K562 (cell line): ENCODE data around the gene TMCO4. TPM values are rescaled to one million over a fixed set of nuclear protein-coding genes. Genes with fewer than 3 reads are reported as not detected.

Experiments used
- ATAC-seq: fragments of 200-7000 bp; cut with Tn5 transposase; 3 replicates; pipeline ENCODE4 v1.9.1; 2020; ENCODE audit warnings: moderate library complexity
- BruUV-seq: library from RNA; stranded (reverse); fragments of 400-500 nt; replicated peaks from 2 replicates; lab custom pipeline; 2021; lab: Mats Ljungman, UMichigan
- CTCF ChIA-PET: fragments of 300-600 bp; formaldehyde crosslinking; extraction: SDS; loops from one replicate; lab custom pipeline; 2021; ENCODE audit warnings: low intra/inter-chr PET ratio; lab: Yijun Ruan, JAX
- POLR2A ChIA-PET: fragments of 300-600, 350-650 bp; sonication (Branson Sonifier 250); formaldehyde crosslinking; extraction: SDS; loops from one replicate; lab custom pipeline; 2021; ENCODE audit warnings: antibody characterized with exemption, inconsistent platforms; lab: Yijun Ruan, JAX
- DNase-seq, 4 experiments: peaks; one replicate each; pipeline versions ENCODE4 v3.0.0 to v3.0.0-alpha.2; 2011 to 2018; ENCODE audit warnings: low spot score in 3 of 4, mixed read lengths in 3 of 4; ENCODE audit errors: extremely low read depth in 1 of 4
- FAIRE-seq: peaks from 2 replicates; lab custom pipeline; 2011; peaks lifted over from hg19 to GRCh38; lab: Jason Lieb, UNC
- H2AFZ ChIP-seq: 2 replicates; pipeline ENCODE4 v1.6.0; 2011; ENCODE audit warnings: low read depth, low read length, control low read depth, inconsistent platforms
- H3K27ac ChIP-seq: fragments of 200-600 bp; 3 replicates; pipeline ENCODE4 v1.8.0; 2011; ENCODE audit warnings: low read depth, mild to moderate bottlenecking, control low read depth, inconsistent platforms, low read length, moderate library complexity, mixed read lengths; ENCODE audit errors: extremely low read depth
- H3K27me3 ChIP-seq, 2 experiments: fragments of 300-600 bp in 1 of 2; 2 replicates in 1 of 2; 3 replicates in 1 of 2; pipeline versions ENCODE4 v1.6.0 to v1.8.0; 2011; ENCODE audit warnings: inconsistent platforms in 2 of 2, low read length in 2 of 2, mild to moderate bottlenecking in 1 of 2, mixed read lengths in 1 of 2, moderate library complexity in 1 of 2; ENCODE audit not compliant: control insufficient read depth in 2 of 2, insufficient read depth in 2 of 2
- H3K36me3 ChIP-seq: fragments of 300-600 bp; 3 replicates; pipeline ENCODE4 v1.8.0; 2011; ENCODE audit warnings: mild to moderate bottlenecking, low read length, inconsistent platforms; ENCODE audit not compliant: control insufficient read depth, insufficient read depth
- H3K4me1 ChIP-seq, 2 experiments: fragments of 200-600 bp in 1 of 2; replicated peaks in 1 of 2; 2 replicates in 1 of 2; 3 replicates in 1 of 2; pipeline versions ENCODE4 v1.5.1 to v1.8.0; 2011; ENCODE audit warnings: inconsistent platforms in 2 of 2, low read length in 2 of 2, mild to moderate bottlenecking in 1 of 2, mixed read lengths in 1 of 2, moderate library complexity in 1 of 2; ENCODE audit not compliant: control insufficient read depth in 2 of 2, insufficient read depth in 2 of 2
- H3K4me2 ChIP-seq: 2 replicates; pipeline ENCODE4 v1.6.1; 2011; ENCODE audit warnings: low read length, control low read depth, inconsistent platforms, mixed read lengths; ENCODE audit not compliant: insufficient read depth
- H3K4me3 ChIP-seq: fragments of 200-600 bp; sonication (generic), shearing (Covaris generic); 2 replicates; pipeline ENCODE4 v1.5.1; 2016; ENCODE audit warnings: control low read depth, inconsistent platforms
- H3K79me2 ChIP-seq: fragments of 200-600 bp; 3 replicates; pipeline ENCODE4 v1.8.0; 2011; ENCODE audit warnings: low read length, inconsistent platforms; ENCODE audit not compliant: control insufficient read depth, insufficient read depth
- H3K9ac ChIP-seq, 2 experiments: 2 replicates each; pipeline versions ENCODE4 v1.6.0 to v1.6.1; 2011; ENCODE audit warnings: low read depth in 2 of 2, low read length in 2 of 2, control low read depth in 1 of 2, inconsistent platforms in 1 of 2, mild to moderate bottlenecking in 1 of 2, mixed read lengths in 1 of 2; ENCODE audit not compliant: insufficient read depth in 1 of 2
- H3K9me1 ChIP-seq: one replicate; pipeline ENCODE4 v1.6.0; 2011; ENCODE audit warnings: inconsistent platforms, mild to moderate bottlenecking, low read length, moderate library complexity; ENCODE audit not compliant: control insufficient read depth, insufficient read depth
- H3K9me3 ChIP-seq: replicated peaks from 2 replicates; pipeline ENCODE4 v1.5.1; 2011; ENCODE audit warnings: low read depth, low read length, inconsistent platforms; ENCODE audit not compliant: control insufficient read depth, insufficient read depth
- H4K20me1 ChIP-seq: replicated peaks from 2 replicates; pipeline ENCODE4 v1.6.1; 2011; ENCODE audit warnings: low read length, inconsistent platforms, mixed read lengths; ENCODE audit not compliant: control insufficient read depth, insufficient read depth
- BHLHE40 ChIP-seq: IDR thresholded peaks from 2 replicates; pipeline ENCODE4 v1.6.1; 2011; ENCODE audit warnings: low read length, improper control_type of control experiment
- DPF2 ChIP-seq: fragments of 450-650 bp; IDR thresholded peaks from 2 replicates; pipeline ENCODE4 v1.6.1; 2016
- FOXM1 ChIP-seq, 2 experiments: fragments of 450-650 bp in 1 of 2; sonication (generic) in 1 of 2; formaldehyde crosslinking in 1 of 2; IDR thresholded peaks; 2 replicates each; pipeline versions ENCODE4 v1.6.1 to v1.9.0; 2017 to 2022; ENCODE audit warnings: low read depth in 2 of 2, mild to moderate bottlenecking in 2 of 2, missing genetic modification reagents in 1 of 2, moderate library complexity in 1 of 2
- HMGXB4 ChIP-seq: sonication (generic); formaldehyde crosslinking; IDR thresholded peaks from 2 replicates; pipeline ENCODE4 v1.8.1; 2023; ENCODE audit warnings: mild to moderate bottlenecking, missing genetic modification reagents
- NFE2L1 ChIP-seq: fragments of 450-650 bp; IDR thresholded peaks from 2 replicates; pipeline ENCODE4 v1.6.1; 2016; ENCODE audit warnings: missing genetic modification characterization, low read depth, mild to moderate bottlenecking, missing compliant biosample characterization, moderate library complexity, borderline replicate concordance
- NKRF ChIP-seq: fragments of 450-650 bp; IDR thresholded peaks from 2 replicates; pipeline ENCODE4 v1.6.1; 2016; ENCODE audit warnings: borderline replicate concordance
- NR2C2 ChIP-seq, 2 experiments: fragments of 200-800 bp in 1 of 2; sonication (Bioruptor generic) in 1 of 2; sonication (generic) in 1 of 2; formaldehyde crosslinking in 1 of 2; IDR thresholded peaks; 2 replicates each; pipeline versions ENCODE4 v1.6.1 to v1.8.0; 2016 to 2022; ENCODE audit warnings: mild to moderate bottlenecking in 1 of 2, missing compliant biosample characterization in 1 of 2, missing genetic modification characterization in 1 of 2, missing genetic modification reagents in 1 of 2
- NR2F6 ChIP-seq: fragments of 450-650 bp; formaldehyde crosslinking; IDR thresholded peaks from 2 replicates; pipeline ENCODE4 v1.4.0; 2020; ENCODE audit warnings: mild to moderate bottlenecking
- PML ChIP-seq: IDR thresholded peaks from 2 replicates; pipeline ENCODE4 v1.6.1; 2012; ENCODE audit warnings: low read length, inconsistent platforms
- POLR2H ChIP-seq: IDR thresholded peaks from 2 replicates; pipeline ENCODE4 v1.6.1; 2016; ENCODE audit warnings: missing genetic modification characterization, low read depth, mild to moderate bottlenecking, control low read depth, missing compliant biosample characterization, moderate library complexity
- SIX5 ChIP-seq, 2 experiments: IDR thresholded peaks; 2 replicates each; pipeline ENCODE4 v1.6.1; 2011; ENCODE audit warnings: low read length in 2 of 2, borderline replicate concordance in 1 of 2, low read depth in 1 of 2, mild to moderate bottlenecking in 1 of 2, moderate library complexity in 1 of 2; ENCODE audit not compliant: insufficient read depth in 1 of 2
- SNAPC5 ChIP-seq: fragments of 250-450 bp; sonication (Bioruptor Pico); IDR thresholded peaks from 2 replicates; pipeline ENCODE4 v1.8.0; 2021; ENCODE audit warnings: moderate library complexity, mild to moderate bottlenecking, inconsistent platforms
- ZNF165 ChIP-seq: fragments of 250-450 bp; sonication (Bioruptor Pico); IDR thresholded peaks from 2 replicates; pipeline ENCODE4 v1.4.0; 2020; ENCODE audit warnings: borderline replicate concordance
- ZNF551 ChIP-seq: fragments of 250-450 bp; sonication (Bioruptor Pico); IDR thresholded peaks from 2 replicates; pipeline ENCODE4 v1.5.0; 2021; ENCODE audit warnings: mild to moderate bottlenecking, moderate library complexity
- ZSCAN29 ChIP-seq: fragments of 450-650 bp; IDR thresholded peaks from 2 replicates; pipeline ENCODE4 v1.6.1; 2017
- WGBS: fragments of 100-300 bp; shearing (Covaris generic); methylation state at CpG from one replicate; pipeline ENCODE4 v1.1.6; 2016; ENCODE audit warnings: low coverage, mixed read lengths; ENCODE audit not compliant: insufficient coverage; ENCODE audit errors: missing lambda C conversion rate; 5-methylcytosine and 5-hydroxymethylcytosine counted together
- in situ Hi-C: fragments of 300-500 bp; cut with MboI; formaldehyde crosslinking; loops from 4 replicates; pipeline ENCODE4 v1.15.0; 2018; ENCODE audit warnings: inconsistent platforms, mixed read lengths
- intact Hi-C: fragments of 100-400 bp; cut with micrococcal nuclease; formaldehyde crosslinking; loops from 2 replicates; pipeline ENCODE4 v1.14.2; 2022
- polyA plus RNA-seq, 8 experiments: library from polyadenylated mRNA; depleted of rRNA in 4 of 8; stranded (reverse) in 5 of 8; unstranded in 3 of 8; fragments of >200 nt; fragmentation: Nextera tagmentation in 2 of 8; fragmentation: Illumina TruSeq in 1 of 8; extraction: Ambion mirVana in 2 of 8; extraction: Trizol in 1 of 8; gene quantifications; 2 replicates each; pipeline versions ENCODE4 v1.2.1 to v1.2.3, GENCODE V29; 2011 to 2014; ENCODE audit warnings: inconsistent platforms in 1 of 8, missing spikeins in 1 of 8
- total RNA-seq, 7 experiments: library from RNA; depleted of rRNA in 6 of 7; stranded (reverse); fragments of >200 nt in 6 of 7; fragmentation: Illumina TruSeq in 2 of 7; extraction: Trizol in 2 of 7; gene quantifications; 2 replicates each; pipeline versions ENCODE4 v1.2.1 to v1.2.3, GENCODE V29; 2011 to 2021; ENCODE audit warnings: low replicate concordance in 1 of 7
- TF ChIP-seq, protein P1 (sequence below): fragments of 450-650 bp; IDR thresholded peaks from 2 replicates; pipeline ENCODE4 v1.7.0; 2016; ENCODE audit warnings: borderline replicate concordance

Gene TMCO4
- total and polyA plus RNA-seq, 9 of the 15 experiments (the other 6 are each of a cell fraction or from before 2014, with no cell fraction given) = 0.06 to 2.1 (median 1.2) TPM

DNA sequence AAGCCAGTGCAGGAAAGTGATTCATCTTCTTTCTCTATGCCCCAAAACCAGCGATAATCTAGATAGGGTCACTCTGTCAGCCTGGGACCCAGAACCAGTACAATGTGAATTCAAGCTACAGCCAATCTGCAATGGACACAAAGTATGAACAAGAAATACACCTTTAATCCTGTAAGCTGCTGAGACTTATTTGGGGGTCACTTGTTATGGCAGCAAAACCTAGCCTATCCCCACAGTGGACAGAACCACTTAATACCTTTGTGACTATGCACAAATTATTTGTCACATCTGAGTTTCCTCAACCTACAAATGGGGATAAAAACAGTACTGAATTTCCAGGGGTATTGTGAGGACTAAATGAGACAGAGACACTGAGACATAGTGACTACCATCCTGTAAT lies 50.0 kb downstream of the TMCO4 start (continued):
- TF ChIP-seq NKRF = no peak
- TF ChIP-seq ZNF551 (CRISPR knock-in tag) = no peak
- TF ChIP-seq, all 486 proteins: peak for 0

- FAIRE-seq (no peak), ATAC-seq (no peak), DNase-seq (no peak)
- intact Hi-C loops (no loop called here), in situ Hi-C loops (no loop called here)
- ChIA-PET CTCF (no interaction called here), POLR2A (interaction anchor here (0.6 to 1.8 kb wide), 2 partner anchors 9 to 1604 kb away, joined by 3 to 6 read pairs; no protein-coding TSS in a partner anchor)
- BruUV-seq = no TSS peak
- no peak overlapping the region for H3K27ac ChIP-seq
- no peaks in the 10 kb centered on the region for H3K9me1 ChIP-seq
- no peaks in the 10 kb centered on the region for H3K9me3 ChIP-seq
- no peak overlapping the region for H2AFZ ChIP-seq
- H3K4me2 ChIP-seq = no peak overlapping the region
- no peaks in the 10 kb centered on the region; a peak in 1 of 5 replicates for H3K4me1 ChIP-seq
- no peak overlapping the region for H3K9ac ChIP-seq
- H4K20me1 ChIP-seq = peaks cover 8% of the 10 kb centered on the region; the same call in 1 of the 2 replicates
- 0% methylated on average over 1 of the region's 1 CpG for WGBS
- no peak overlapping the region for H3K4me3 ChIP-seq
- H3K36me3 ChIP-seq = no peaks in the 10 kb centered on the region
- H3K79me2 ChIP-seq = no peaks in the 10 kb centered on the region
- peaks cover 40 to 63% of the 10 kb centered on the region in 2 experiments for H3K27me3 ChIP-seq
- TF ChIP-seq PML = no peak
- no peak for TF ChIP-seq DPF2
- no peak for TF ChIP-seq NR2F6
- no peak for TF ChIP-seq NFE2L1 (tag)
- no peak for TF ChIP-seq POLR2H (tag)
- no peak for TF ChIP-seq BHLHE40
- TF ChIP-seq FOXM1 (IDR thresholded peaks at IDR 0.05; ENCODE audit: low read depth) = no peak
- TF ChIP-seq FOXM1 (CRISPR knock-in tag; IDR thresholded peaks at IDR 0.05; ENCODE audit: low read depth) = no peak
- no peak for TF ChIP-seq NR2C2 (CRISPR knock-in tag; IDR thresholded peaks at IDR 0.05)
- TF ChIP-seq NR2C2 (tag; IDR thresholded peaks at IDR 0.05) = no peak
- TF ChIP-seq, protein P1, sequence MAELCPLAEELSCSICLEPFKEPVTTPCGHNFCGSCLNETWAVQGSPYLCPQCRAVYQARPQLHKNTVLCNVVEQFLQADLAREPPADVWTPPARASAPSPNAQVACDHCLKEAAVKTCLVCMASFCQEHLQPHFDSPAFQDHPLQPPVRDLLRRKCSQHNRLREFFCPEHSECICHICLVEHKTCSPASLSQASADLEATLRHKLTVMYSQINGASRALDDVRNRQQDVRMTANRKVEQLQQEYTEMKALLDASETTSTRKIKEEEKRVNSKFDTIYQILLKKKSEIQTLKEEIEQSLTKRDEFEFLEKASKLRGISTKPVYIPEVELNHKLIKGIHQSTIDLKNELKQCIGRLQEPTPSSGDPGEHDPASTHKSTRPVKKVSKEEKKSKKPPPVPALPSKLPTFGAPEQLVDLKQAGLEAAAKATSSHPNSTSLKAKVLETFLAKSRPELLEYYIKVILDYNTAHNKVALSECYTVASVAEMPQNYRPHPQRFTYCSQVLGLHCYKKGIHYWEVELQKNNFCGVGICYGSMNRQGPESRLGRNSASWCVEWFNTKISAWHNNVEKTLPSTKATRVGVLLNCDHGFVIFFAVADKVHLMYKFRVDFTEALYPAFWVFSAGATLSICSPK = no peak
- TF ChIP-seq HMGXB4 (CRISPR knock-in tag) = no peak
- TF ChIP-seq SNAPC5 (CRISPR knock-in tag) = no peak
- TF ChIP-seq ZNF165 = no peak
- TF ChIP-seq SIX5 (IDR thresholded peaks at IDR 0.05; ENCODE audit: borderline replicate concordance in 1 of 2, insufficient read depth in 1 of 2, low read depth in 1 of 2, low read length in 2 of 2) = no peak
- TF ChIP-seq ZSCAN29 = no peak
Observed at GRCh38 chr1:19747761-19748160, 52.0 kb downstream of the TMCO4 start.
